Measurements from ENCODE around the gene RNF26.

GRCh38 chr11:119336744-119337469, 2.6 kb downstream of the RNF26 start:
- TF ChIP-seq CTCF (IDR thresholded peaks at IDR 0.05; ENCODE audit: insufficient read depth, low read length, poor library complexity, severe bottlenecking) (no peak), EZH2phosphoT487 (conservative IDR thresholded peaks at IDR 0.05; ENCODE audit: low read length) (no peak)
